LoVo (cell line): Measurements from ENCODE around the gene ARL16.
"Not testable (repeated sequence)": the region's sequence is repeated elsewhere in the genome, so short reads cannot be mapped to it uniquely, and the experiment has no call there.

Source experiments
- DNase-seq: peaks from one replicate; pipeline ENCODE4 v3.0.0-alpha.2; 2016; ENCODE audit warnings: low spot score

ARL16 gene

GRCh38 chr17:81695211-81695610, 11.6 kb upstream of the ARL16 start:
- no peak for DNase-seq

GRCh38 chr17:81694810-81695209, 11.2 kb upstream of the ARL16 start:
- DNase-seq = no peak

- no peak for DNase-seq
Observed at GRCh38 chr17:81693509-81694210, 10.1 kb upstream of the ARL16 start.

DNA sequence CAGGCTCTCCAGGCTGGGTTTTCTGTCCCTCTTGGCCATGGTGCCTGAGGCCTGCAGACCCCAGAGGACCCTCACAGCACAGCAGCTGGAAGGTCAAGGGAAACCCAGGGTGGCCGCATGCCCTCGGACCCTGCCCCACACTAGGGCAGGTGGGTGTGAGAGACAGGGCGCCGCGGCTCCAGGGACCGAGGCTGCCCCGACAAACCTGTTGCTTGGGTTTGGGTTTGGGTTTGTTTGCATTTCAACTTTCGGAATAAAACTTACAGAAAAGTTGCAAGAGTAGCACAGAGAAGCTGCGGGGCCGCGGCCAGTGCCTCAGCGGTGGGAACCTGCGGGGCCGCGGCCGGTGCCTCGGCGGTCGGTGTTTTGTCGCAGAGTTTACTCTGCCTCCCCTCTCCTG, 8.0 kb upstream of the ARL16 start:
- DNase-seq = no peak

DNA sequence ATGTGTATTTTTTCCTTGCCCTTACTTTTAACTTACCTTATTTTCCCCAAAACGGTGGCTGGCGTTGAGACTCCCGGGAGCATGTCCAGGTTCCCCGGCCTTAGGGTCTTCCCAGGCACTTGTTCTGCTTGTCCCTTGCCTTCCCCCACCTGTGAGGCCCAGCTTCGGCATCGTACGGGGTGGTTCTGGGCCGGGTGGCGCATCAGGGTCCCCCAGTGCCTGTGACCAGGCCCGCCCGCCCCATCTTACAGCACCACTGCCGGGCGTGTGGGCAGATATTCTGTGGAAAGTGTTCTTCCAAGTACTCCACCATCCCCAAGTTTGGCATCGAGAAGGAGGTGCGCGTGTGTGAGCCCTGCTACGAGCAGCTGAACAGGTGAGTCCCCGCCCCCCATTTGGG, 7.6 kb upstream of the ARL16 start:
- no peak for DNase-seq

- DNase-seq = no peak
Observed at GRCh38 chr17:81690549-81690948, 7.0 kb upstream of the ARL16 start.

- no peak for DNase-seq
Observed at GRCh38 chr17:81690066-81690465, 6.5 kb upstream of the ARL16 start.

GRCh38 chr17:81688616-81689015, 5.0 kb upstream of the ARL16 start:
- no peak for DNase-seq

GRCh38 chr17:81687770-81688541, 4.4 kb upstream of the ARL16 start:
- no peak for DNase-seq

GRCh38 chr17:81686614-81687013, 3.0 kb upstream of the ARL16 start:
- DNase-seq = no peak

GRCh38 chr17:81685108-81685507, 1.5 kb upstream of the ARL16 start:
- DNase-seq = no peak

DNA sequence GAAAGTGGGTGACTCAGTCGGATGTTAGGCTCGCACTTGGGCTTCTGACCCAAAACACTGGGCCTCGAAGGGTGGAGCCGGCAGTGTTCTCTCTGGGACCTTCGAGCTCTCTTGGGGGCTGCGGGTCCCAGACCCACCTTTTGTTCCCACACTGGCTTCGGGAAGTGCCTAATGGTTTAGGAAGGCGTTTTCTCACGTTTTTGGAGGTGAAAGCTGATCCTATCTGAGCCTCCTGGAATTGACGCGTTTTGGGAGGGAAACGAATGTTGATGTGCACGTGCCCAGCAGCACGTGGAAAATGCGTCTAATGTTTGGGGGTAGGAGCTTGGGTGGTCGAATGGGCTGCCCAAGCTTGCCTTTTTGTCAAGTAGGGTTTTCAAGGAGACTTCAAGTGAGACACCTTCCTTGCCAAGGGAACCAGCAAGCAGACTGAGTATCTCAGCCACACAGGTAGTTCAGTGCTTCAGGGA, 880 bp upstream of the ARL16 start:
- DNase-seq = no peak

DNA sequence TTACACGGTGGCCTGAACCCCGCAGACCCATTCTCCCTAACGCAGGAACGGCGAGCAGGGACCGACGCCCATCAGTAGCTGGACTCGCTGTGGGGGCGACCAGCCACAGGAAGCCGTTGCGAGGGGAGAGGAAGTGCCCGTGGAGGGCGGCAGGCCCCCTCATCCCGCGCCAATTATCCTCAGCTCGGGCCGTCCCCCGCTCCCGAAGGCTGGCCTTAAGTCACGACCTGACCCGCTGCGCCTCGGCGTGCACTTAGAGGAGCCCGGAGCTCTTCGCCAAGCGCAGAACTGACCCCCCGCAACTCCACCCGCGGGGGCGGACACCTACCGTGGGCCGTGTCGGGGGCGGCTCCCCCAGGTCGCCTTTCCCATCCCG, 401 bp downstream of the ARL16 start:
- no peak for DNase-seq

GRCh38 chr17:81682565-81683207, 911 bp downstream of the ARL16 start:
- DNase-seq = no peak

DNA sequence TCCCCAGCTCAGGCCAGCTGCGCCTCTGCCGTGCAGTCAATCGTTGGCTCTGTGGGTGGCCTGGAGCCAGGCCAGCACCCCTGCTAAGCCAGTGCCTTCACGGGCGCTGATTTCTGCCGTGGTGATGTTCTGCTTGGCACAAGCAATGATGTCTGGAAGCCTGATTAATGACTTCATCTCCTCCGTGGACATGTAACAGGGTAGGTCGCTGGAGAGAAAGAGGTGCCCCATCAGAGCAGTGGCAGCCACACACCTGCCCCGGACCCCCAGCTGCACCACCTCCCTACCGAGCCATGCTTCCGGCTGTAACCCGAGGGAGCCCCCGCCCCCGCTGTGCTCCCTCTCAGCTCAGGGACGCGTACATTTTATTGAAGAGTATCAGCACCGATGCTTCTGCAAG, 1.9 kb downstream of the ARL16 start:
- no peak for DNase-seq

GRCh38 chr17:81680150-81680549, 3.4 kb downstream of the ARL16 start:
- DNase-seq = no peak

- DNase-seq = no peak
Observed at GRCh38 chr17:81676906-81677305, 6.7 kb downstream of the ARL16 start.

GRCh38 chr17:81675515-81676221, 7.9 kb downstream of the ARL16 start:
- not testable (repeated sequence) for DNase-seq

GRCh38 chr17:81673561-81674258, 9.9 kb downstream of the ARL16 start:
- DNase-seq = no peak

DNA sequence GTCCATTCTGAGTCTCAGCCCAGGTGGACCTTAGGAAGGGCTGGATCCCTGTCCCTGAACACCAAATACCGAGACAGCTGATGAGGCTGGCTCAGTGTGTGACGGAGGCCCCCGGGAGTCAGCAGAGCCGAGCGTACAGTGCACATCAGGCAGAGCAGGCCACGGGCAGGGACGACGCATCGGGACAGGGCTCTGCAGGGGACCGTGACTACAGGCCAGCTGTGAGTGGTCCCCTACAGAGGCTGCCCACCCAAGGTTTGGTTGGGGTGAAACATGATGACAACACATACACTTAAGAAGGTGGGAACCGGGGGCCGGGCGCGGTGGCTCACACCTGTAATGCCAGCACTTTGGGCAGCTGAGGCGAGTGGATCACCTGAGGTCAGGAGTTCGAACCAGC, 10.6 kb downstream of the ARL16 start:
- DNase-seq = no peak

DNA sequence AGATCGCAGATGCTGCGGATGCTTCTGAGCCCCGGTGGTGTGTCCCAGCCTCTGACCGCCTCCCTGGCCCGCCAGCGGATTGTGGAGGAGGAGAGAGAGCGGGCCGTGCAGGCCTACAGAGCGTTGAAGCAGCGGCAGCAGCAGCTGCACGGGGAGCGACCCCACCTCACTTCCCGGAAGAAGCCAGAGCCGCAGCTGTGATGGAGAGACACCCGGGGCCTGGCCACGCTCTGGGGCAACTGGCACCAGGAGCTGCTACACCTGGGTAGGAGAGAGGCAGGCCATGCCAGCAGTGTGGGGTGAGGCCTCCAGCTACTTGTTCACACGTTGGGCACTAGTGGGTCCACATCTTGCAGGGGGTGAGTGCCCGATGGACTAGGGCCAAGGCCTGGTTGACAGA, 11.1 kb downstream of the ARL16 start:
- no peak for DNase-seq

GRCh38 chr17:81667754-81668153, 15.8 kb downstream of the ARL16 start:
- no peak for DNase-seq
